HEK293T (cell line): ENCODE measurements around the gene LCMT1.

Experiments used
- SP1 ChIP-seq: fragments of 450-650 bp; IDR thresholded peaks from 2 replicates; pipeline ENCODE4 v1.6.1; 2017
- ZNF384 ChIP-seq: fragments of 450-650 bp; IDR thresholded peaks from 2 replicates; pipeline ENCODE4 v1.6.1; 2016

DNA sequence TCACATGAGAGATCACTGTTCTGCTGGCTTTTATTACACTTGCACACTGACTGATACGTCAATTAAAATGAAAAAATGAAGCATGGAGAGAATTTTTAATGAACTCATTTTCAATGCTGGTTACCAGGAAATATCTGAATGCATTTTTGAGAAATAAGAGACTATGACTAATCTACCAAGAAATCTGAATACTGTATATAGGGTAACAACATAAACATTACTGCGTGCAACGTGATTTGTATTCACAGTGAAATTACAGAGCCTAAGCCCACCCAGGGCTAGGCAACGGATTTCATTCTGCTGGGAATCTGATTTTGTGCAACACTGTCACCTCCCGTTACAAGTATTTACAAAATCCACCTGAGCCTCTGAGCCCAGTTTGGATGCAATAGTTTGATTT, 23.8 kb upstream of the LCMT1 start:
- no peak for TF ChIP-seq ZNF384
- no peak for TF ChIP-seq SP1
